Femur (tissue), 1 donor: ENCODE measurements around the gene KAT6B.

Experiments
- DNase-seq: peaks from one replicate; pipeline ENCODE4 v3.0.0-alpha.2; 2017

Gene KAT6B

DNA sequence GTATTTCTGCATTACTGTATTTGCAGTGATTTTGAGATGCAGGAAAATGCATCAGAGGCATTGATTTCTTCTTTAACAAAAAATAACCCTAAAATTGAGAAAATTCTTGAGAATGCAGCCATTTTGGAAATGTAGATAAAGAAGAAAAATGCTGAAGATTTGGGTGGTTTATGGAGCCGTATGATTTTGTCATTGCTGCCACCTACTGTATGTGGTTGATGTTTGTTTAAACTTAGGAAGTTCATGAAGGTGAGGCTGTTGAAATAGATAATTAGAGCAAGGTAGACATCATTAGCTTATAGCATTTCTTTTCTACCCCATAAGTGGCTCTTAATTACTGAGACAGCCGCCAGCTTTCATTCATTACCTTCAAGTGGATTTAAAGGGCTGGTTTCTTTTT lies 193.0 kb downstream of the KAT6B start:
- DNase-seq = no peak

DNA sequence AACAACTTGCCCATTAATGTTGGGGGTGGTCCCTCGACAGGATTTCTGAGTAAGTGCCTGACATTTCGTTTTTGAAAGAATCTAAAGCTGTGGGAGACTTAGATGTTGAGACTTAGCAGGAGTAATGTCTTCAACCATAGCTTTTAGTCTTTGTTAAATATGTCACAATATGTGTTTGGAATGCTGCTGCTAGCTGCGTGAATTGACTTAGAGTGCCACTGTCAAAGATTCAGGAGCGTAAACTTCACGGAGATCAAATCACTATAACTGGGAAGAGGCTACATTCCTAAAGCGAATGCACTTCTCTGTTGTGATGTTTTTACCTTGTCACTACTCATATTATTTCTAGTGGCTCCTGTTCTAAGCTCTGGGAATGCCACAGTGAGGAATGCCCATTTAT lies 193.8 kb downstream of the KAT6B start:
- DNase-seq = no peak

DNA sequence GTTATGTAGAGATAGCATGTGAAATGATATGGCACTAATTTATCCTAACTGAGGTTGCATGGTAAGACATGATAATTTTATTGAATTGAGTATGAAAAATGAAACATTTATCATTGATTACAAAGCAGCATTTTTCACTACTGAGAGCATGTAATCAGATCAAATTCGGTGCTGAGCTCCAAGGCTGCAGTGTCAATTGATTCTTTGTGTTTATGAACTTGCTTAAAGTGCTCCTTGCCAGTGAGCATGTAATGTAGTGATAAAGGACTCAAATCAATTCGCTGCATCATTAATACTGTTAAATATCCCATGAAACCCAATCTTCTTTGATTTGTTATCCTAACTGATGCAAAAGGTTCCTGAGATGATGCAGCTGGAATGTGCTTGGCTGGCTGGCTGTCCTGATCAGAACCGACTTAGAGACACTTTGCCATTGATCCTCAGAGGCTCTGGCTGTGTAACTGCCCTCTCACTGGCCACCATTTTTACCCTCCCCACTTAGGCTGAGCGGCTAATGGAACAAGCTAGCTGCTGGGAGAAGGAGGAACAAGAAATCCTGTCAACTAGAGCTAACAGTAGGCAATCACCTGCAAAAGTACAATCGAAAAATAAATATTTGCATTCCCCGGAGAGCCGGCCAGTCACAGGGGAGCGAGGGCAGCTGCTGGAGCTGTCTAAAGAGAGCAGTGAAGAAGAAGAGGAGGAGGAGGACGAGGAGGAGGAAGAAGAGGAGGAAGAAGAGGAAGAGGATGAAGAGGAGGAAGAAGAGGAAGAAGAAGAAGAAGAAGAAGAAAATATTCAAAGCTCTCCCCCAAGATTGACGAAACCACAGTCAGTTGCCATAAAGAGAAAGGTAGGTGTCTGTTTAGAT lies 195.2 kb downstream of the KAT6B start:
- DNase-seq = no peak

DNA sequence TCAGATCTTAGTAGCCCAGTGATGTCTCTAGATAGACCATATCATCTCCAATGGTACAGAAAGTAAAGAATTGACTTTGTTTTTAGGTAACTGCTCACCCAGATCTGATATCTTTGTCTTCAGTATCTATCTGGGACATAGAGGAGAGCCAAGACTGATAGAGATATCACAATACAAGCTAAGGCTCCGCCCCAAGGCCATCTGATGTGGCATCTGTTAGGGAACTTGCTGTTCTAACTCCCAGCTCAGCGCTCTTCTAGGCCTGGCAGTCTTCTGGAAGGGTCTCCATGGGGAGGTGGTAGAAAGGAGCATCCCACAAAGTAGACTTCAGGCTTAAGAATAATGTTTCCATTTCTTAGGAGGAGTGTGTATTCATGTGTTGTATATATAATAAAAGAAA lies 196.7 kb downstream of the KAT6B start:
- DNase-seq = no peak

DNA sequence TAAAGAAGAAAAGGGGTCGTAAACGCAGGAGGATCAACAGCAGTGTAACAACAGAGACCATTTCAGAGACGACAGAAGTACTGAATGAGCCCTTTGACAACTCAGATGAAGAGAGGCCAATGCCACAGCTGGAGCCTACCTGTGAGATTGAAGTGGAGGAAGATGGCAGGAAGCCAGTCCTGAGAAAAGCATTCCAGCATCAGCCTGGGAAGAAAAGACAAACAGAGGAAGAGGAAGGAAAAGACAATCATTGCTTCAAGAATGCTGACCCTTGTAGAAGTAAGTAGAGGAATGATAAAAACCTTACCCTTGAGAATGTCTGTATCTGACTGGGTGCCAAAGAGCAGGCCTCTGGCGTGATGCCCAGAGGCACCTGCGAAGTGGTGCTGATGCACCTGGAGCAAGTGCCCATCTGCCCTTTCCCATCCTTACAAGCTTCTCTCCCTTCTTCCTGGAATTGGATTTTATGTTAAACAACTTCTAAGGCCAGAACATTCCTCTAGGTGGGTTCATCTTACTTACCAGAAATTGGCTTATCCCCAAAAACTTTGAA lies 198.6 kb downstream of the KAT6B start:
- DNase-seq = no peak

DNA sequence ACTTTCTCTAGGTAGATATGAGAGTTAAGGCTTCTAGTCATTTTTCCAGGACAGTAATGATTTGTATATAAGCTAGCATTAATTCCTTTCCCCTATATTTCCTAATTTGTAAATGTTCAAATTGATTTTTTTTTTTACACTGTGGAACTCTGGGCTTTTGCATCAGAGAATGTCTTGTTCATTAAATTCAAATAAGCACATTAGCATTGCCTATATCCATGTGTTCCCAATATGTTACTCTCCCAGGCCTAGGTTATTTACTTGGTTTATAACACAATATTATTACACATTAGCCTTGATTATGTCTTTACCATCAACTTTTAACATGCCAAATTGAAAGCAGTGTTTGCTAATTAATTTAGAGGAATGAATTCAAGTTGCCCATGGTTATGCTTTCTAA lies 201.6 kb downstream of the KAT6B start:
- no peak for DNase-seq

DNA sequence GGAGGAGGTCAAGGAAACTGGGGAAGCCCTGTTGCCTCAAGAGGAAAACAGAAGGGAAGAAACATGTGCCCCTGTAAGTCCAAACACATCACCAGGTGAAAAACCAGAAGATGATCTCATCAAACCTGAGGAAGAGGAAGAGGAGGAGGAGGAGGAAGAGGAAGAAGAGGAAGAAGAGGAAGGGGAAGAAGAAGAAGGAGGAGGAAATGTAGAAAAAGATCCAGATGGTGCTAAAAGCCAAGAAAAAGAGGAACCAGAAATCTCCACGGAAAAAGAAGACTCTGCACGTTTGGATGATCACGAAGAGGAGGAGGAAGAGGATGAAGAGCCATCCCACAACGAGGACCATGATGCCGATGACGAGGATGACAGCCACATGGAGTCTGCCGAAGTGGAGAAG lies 202.3 kb downstream of the KAT6B start:
- no peak for DNase-seq

DNA sequence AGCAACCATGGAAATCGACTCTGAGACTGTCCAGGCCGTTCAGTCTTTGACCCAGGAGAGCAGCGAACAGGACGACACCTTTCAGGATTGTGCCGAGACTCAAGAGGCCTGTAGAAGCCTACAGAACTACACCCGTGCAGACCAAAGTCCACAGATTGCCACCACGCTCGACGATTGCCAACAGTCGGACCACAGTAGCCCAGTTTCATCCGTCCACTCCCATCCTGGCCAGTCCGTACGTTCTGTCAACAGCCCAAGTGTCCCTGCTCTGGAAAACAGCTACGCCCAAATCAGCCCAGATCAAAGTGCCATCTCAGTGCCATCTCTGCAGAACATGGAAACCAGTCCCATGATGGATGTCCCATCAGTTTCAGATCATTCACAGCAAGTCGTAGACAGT lies 203.0 kb downstream of the KAT6B start:
- DNase-seq = no peak

DNA sequence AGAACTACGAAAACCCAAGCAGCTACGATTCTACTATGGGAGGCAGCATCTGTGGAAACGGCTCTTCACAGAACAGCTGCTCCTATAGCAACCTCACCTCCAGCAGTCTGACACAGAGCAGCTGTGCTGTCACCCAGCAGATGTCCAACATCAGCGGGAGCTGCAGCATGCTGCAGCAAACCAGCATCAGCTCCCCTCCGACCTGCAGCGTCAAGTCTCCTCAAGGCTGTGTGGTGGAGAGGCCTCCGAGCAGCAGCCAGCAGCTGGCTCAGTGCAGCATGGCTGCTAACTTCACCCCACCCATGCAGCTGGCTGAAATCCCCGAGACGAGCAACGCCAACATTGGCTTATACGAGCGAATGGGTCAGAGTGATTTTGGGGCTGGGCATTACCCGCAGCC lies 203.5 kb downstream of the KAT6B start:
- DNase-seq = peak; percentile 56

DNA sequence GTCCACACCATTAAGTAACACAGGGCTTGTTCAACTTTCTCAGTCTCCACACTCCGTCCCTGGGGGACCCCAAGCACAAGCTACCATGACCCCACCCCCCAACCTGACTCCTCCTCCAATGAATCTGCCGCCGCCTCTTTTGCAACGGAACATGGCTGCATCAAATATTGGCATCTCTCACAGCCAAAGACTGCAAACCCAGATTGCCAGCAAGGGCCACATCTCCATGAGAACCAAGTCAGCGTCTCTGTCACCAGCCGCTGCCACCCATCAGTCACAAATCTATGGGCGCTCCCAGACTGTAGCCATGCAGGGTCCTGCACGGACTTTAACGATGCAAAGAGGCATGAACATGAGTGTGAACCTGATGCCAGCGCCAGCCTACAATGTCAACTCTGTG lies 204.0 kb downstream of the KAT6B start:
- DNase-seq = no peak

DNA sequence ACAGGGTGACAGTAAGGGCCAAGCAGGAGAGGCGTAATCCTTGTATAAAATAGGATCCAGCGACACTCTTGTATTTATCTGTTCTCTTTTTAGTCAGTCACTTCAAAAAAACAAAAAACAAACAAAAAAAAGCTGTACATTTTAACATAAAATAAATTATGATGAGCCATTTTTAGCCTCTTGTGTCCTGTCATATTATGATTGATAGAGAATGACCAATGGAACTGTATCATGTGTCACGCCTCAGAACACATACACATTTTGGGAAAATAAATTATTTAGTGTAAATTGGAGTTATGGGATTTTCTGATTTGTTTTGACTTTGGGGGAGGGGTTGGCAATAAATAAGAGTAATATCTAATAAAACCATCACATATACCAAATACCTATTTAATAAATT lies 205.7 kb downstream of the KAT6B start:
- DNase-seq = no peak

DNA sequence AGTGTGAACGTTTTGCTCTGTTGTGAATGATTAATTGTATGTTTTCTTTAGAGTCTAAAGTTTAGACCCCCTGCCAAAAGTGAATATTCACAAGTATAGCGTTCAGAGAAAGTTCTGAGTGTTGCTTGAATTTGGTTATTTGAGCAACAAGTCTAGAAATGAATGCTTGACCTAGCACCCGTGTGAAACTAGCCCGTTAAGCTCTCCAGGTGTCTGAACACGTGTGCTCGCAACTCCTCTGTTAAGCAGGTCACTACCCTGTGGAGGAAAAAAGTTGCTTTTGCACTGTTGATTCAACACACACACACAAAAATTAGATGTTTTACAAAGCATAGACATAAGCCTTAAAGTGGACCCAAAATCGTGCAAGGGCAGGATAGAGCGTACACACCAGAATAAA lies 206.4 kb downstream of the KAT6B start:
- DNase-seq = no peak

DNA sequence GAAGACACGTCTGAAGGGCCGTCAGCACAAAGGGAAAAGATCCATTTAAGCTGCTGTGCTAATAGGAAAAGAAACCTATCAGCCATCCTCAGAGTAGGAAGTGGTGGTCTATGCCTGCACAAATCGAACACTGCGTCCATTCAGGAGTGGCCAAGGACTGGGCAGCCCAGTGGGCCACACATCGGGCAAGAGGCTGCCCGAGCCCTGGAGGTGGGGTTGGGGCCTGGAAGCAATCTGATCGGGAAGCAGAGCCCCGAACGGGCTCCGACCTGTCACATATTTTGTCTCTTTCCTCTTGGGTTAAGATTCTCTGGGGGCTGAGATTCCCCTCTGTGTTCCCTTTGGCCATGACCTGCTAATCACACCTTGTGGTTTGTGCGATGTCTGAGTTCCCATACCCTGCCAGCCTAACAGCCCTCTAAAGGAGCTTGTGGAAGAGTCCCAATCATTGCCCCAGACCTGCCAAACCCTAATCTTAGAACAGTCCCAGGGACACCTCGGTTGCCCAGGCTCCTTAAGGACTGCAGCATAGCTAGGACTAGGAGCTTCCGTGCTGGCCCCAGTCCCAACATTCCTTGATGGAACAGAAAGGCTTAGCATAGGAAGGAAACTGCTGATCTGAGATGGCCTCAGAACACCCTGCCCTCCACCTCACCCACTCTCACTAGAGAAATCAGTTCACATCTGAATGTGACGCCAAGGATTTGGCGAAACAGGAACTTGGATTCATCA lies 207.2 kb downstream of the KAT6B start:
- no peak for DNase-seq

DNA sequence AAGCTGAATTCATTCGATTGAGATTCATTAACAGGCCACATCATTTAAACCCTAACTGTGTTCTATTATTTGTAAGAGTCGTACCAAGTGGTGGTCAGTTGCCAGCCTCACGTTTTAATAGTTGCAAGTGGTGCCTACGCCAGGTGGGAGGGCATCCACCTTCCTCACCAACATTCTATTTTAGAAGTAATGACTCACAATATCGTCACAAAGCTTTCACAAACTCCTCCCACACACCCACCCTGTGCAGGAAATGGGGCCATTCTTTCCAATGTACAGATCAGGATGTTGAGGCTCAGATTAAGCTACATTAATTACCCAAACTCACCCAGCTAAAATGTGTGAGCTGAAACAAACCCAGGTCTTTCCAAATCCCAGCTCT lies 207.7 kb downstream of the KAT6B start:
- DNase-seq = no peak

DNA sequence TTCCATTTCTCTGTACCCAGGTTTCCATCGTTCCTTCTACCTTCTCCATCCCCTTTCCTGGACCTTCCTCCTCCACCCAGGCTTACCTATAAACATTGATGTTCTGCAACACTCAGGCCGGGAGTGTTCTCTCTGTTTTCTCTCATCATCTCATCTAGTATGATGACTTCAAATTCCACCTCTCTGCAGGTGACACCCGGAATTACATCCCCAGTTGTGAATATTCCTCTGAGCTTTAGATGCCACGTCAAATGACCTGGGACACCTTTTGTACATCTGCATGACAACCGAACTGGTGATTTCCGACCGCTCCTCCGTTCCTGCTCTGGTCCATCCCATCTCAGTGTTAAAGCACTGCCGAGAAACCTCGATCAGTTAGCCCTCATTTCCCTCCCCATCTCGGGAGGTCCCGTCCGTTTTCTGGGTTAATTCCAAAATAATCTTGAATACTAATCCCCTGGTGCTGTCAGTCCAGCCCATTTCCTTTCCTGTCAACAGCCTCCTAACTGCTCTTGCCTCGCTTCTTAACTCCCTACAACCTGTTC lies 208.4 kb downstream of the KAT6B start:
- DNase-seq = no peak

DNA sequence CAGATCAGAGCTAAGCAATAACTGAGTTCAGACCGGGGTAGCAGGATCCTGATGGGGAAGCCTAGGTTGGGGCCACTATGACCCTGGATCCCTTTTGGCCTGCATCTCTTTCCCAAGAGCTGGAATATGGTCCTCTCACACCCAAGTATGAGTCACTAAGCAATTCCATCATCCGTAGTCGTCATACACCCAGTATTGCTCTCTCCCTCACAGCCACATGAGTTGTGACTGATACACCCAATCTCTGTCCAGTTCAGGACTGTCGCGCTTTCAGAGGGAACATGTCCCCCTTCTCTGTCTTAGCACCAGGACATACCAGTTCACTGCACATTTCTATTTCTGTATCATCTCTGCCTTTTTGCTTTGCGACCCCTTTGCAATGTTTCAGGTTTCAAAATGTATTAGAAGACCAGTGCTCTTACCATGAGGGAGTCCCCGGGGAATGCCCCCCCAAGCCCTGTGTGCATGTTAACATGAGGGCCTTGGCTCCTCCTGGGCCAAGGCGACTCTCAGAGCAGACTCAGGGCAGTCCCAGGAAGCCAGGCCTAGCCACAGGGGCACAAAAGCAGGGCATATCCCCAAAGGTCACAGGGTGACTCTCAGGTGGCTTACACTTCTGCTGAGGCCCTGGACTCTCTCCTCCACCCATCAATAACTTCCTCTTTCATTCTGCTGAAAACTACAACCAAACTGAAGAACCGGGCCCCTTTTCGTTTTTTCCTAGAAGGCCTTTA lies 209.7 kb downstream of the KAT6B start:
- no peak for DNase-seq

DNA sequence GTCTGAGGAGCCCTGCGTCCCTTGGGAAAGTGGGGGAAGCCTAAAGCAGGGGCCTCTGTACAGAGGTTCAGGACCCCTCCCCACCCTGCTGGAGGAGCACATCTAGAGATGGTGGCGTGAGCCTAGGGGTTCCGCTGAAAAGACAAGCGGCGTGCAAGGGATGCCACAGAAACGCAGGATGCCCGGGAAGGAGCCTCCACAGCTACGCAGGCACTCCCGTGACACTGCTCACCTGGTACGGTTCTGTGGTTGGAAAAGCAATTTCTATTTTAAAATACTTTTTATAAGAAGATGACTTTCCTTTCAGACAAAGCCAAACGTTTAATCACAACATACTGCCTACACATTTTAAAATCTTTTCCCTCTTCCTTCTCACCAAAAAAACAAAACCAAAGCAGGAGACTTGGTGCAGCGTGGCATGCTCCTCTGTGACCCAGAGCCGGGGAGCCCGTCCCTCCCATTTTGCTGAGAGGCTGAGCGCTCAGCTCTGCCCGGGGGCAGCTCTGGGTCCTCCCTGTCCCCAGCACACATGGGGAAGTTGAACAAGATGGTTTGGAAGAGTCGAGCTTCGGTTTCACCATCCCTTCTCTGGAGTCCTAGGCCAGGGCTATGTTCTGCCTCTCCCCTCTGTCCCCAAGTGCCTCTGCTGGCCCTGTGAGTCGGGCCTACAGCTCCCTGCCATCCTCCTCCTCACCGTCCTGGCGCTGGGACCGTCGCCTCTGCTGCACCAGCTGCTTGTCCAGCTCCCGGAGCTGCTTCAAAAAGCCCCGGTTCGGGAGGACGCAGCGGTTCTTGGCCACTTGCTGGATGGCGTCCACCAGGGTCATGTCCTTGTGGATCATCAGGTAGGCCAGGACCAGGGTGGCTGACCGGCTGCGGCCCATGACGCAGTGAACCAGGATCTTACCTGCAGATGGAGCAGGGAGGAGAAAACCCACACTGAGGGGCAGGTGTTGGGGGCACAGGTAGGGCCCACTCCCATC lies 211.1 kb downstream of the KAT6B start:
- no peak for DNase-seq

DNA sequence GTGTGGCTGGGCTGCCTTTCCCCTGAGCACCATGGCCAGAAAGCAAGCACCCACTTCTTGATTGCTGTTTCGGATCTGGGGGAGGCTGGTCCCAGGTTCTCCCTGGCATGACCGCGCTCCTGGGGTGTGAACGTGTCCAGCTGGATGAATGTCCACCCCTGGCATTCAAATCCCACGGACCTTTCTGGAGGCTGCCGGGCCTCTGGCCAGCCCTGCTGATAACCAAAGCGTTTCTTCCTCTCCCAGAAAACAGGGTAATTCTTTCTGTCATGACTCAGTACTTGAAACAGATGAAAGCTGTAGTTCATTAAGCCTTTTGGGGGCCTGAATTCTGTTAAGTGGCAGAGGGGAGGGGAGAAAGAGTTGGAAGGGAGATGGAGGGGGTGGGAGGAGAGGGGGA lies 211.9 kb downstream of the KAT6B start:
- DNase-seq = no peak

DNA sequence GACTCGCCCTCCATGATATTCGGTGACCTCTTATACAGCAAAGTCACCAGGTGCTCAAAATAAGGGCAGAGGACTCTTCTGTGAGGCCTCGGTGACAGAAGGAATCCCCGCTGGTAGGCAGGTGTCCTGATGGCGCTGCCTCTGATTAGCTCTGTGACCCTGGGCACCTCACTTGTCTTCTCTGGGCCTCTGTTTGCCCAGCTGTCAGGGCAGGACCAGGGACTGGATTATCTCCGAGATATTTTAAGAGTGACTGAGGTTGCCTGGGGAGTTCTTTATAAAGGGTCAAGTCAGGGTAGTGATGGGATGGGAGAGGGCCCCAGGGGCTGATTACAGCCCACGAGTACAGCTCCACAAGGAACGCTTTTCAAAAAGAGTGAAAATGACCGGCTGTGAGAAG lies 214.2 kb downstream of the KAT6B start:
- DNase-seq = no peak

DNA sequence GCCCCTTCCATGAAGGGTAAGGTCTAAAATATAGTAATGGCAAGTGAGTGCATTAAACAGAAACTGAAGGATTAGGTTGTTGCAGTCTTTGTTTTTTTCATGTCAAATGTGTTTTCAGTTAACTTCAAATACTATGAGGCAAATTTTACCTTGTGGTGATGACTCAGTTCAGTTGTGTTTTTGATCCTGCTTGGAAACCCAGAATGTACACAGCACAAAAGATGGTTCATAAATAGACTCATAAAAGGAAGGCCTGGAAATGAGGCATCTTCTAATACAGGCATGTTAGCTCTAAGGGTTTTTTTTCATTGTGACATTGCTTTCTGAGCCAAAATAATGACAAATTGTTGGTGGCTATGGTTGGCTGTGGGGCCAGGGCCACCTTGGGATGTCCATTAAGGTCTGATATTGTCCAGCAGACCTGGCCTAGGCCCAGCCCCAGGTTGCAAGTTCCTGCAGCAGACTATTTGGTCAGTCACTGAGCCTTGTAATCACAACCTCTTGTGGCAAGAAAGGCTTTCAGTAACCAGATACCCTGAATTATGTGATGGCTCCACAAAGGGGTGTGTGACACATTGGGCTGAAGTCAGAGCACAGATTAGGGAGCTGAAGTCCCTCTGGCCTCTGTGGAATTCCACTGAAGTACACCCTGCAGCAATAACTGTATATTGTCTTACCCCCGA lies 216.0 kb downstream of the KAT6B start:
- DNase-seq = no peak
